ENCODE measurements around the gene FLVCR2.
"Not testable (repeated sequence)": the region's sequence is repeated elsewhere in the genome, so short reads cannot be mapped to it uniquely, and the experiment has no call there.

The FLVCR2 gene

DNA sequence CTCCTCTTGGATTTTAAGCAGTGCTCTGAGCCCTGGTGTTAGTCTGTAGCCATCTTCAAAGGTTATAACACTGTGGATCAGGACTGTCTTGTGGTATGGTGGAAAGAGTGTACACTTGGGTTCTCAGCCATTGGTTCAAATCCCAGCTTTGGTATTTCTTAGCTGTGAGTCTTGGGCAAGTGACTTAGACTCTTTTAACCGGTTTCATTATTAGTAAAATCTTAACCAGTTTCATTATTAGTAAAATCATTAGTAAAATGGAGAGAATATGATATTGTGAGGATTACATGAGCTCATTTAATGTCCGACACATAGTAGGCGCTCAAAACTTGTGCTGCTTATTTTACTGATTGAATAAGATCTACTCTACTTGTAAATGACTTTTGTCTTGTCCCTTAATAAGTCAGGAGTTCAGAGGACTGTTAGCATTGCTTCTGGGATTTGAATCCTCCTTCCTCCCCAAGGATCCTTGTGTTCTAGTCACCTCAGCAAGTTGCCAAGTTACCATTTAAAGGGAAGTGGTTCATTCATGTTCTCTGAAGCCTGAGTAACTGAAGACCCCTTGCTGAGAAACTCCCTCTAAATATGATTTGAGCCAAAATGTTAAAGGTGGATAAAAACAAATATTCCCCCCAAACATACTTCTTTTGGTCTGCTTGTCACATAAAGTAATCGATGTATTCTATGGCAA lies 95.1 kb downstream of the FLVCR2 start:
- no peak for DNase-seq

DNA sequence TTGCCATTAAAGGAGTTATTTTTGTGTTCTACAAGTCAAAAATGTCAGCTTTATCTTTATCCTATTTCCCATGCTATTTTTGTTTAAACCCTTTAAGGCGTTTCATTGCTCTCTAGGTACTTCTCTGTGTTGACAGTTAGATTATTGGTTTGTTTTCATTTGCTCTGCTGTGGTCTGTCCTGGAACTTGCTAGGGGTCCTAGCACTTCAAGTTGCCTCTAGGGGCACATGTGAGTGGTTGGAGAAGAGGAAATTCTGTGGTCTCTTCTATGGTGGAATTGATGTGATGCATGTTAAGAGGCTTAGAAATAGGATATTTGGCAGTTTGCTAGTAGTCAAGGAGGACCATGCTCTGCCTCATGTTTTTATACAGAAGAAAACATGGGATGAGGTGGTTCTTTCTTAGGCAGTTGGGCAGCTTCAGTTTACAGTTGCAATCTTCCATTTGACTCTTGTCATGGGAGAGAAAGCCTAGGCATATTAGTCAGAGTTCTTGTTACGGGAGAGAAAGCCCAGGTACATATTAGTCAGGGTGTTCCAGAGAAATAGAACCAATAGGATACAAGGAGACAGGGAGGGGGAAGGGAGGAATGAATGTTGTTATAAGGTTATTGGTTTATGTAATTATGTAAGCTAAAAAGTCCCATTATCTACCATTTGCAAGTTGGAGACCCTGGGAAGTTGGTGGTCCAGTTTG lies 97.0 kb downstream of the FLVCR2 start:
- DNase-seq, result no peak

DNA sequence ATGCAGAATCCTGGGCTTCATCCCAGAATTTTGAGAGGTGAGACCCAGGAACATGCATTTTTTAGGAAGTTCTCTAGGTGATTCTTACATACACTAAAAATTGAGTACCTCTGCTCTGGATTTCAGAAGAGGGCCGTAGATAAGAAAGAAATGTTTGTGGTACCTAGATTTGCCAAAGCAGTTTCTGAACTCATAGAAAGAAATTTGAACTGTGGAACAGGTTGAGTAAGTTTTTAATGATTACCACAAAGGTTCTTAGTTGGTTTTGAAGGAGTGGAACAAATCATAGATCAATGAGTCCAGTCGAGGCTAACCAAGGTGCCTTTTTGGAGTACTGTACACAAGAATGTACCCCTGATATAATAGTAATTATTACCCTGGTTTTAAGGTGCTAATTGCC lies 107.5 kb downstream of the FLVCR2 start:
- no peak for DNase-seq

DNA sequence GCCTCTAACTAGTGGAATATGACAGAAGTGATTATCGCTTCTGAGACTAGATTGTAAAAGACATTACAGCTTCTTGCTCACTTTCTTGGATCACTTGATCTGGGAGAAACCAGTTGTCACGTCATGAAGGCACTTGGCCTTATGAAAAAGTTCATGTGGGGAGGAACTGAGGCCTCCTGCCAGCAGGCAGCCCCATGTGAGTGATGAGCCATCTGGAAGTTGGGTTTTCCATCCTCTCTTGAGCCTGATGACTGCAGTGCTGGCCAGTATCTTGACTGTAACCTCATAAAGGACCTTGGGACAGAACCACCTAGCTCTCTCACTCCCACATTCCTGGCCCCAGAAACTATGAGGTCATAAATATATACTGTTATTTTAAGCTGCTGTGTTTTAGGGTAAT lies 110.6 kb downstream of the FLVCR2 start:
- no peak for DNase-seq

GRCh38 chr14:75690010-75690409 lies 111.6 kb downstream of the FLVCR2 start:
- DNase-seq, result no peak

GRCh38 chr14:75695025-75695424 lies 116.6 kb downstream of the FLVCR2 start:
- not testable (repeated sequence) for DNase-seq

DNA sequence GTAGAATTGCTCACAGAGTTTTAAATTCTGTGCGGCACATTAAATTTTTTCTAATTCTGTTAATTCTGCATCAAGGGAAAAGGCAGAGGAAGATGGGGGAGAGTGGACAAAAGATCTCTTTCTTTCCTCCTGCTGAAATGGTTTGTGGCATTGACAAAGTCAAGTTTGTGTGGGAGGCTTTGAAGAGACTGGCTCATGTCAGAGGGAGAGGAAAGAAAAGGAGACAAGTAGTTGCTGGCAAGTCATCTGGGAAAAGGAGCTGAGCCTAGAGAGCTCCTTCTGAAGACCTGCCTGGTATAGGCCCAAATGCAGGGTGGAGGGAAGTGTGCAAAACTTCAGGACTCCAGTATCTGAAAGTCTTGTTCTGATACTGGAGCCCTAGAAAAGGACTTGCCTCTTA lies 119.0 kb downstream of the FLVCR2 start:
- peak; percentile 34 for DNase-seq

Measured in midbrain (tissue), 1 donor.